ENCODE data around the gene MORF4L1. TPM values are rescaled to one million over a fixed set of nuclear protein-coding genes. Genes with fewer than 3 reads are reported as not detected.

MORF4L1 gene
- total RNA-seq, 1 experiment from 2014 or later, result 428 TPM

DNA sequence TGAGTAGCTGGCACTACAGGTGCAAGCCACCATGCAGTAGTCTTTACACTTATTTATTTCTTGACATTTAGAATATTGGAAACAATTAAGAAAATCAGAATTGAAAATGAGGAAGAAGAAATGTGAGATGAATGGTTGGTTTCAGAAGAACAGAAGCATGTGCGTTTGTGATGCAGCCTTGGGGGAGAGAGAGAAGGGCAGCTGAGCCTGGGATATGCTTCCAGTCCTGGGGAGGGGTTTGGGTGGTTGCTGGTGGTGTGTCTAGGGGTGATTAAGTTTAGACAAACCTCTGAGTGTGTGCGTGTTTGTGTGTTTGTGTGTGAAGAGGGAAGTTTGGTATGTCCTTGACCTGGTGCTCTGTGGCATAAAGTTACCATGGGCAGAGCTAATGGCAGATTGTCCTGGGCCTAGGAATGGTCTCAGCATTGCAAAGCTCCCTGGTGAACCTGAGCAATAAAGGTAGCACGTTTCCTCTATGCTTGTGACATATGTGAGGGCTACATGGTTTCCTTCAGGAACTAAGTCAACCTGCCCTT lies 36.5 kb downstream of the MORF4L1 start:
- TF ChIP-seq EZH2 (IDR thresholded peaks at IDR 0.05; ENCODE audit: borderline replicate concordance, low read depth, low read length, poor library complexity, severe bottlenecking), result no peak
- TF ChIP-seq, protein P1, sequence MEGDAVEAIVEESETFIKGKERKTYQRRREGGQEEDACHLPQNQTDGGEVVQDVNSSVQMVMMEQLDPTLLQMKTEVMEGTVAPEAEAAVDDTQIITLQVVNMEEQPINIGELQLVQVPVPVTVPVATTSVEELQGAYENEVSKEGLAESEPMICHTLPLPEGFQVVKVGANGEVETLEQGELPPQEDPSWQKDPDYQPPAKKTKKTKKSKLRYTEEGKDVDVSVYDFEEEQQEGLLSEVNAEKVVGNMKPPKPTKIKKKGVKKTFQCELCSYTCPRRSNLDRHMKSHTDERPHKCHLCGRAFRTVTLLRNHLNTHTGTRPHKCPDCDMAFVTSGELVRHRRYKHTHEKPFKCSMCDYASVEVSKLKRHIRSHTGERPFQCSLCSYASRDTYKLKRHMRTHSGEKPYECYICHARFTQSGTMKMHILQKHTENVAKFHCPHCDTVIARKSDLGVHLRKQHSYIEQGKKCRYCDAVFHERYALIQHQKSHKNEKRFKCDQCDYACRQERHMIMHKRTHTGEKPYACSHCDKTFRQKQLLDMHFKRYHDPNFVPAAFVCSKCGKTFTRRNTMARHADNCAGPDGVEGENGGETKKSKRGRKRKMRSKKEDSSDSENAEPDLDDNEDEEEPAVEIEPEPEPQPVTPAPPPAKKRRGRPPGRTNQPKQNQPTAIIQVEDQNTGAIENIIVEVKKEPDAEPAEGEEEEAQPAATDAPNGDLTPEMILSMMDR (conservative IDR thresholded peaks at IDR 0.05; ENCODE audit: low read depth, low read length), result no peak
- DNase-seq (ENCODE audit: low spot score), result no peak
- CTCF ChIA-PET, result no interaction called here
- H3K27ac ChIP-seq (ENCODE audit: low read depth, low read length, poor library complexity, severe bottlenecking), result no peak overlapping the region
- intact Hi-C loops (cut with micrococcal nuclease; ENCODE audit: unreplicated experiment), result no loop called here
- H3K36me3 ChIP-seq (ENCODE audit: insufficient read depth, low read length, poor library complexity, severe bottlenecking), result peaks cover 68% of the 10 kb centered on the region
- no peaks in the 10 kb centered on the region for H3K4me1 ChIP-seq (ENCODE audit: insufficient read depth, low read length, poor library complexity, severe bottlenecking)
- no TSS peak for BruUV-seq (replicated peaks)
- POLR2A ChIA-PET (ENCODE audit: low non-redundant PET), result no interaction called here
- no peak overlapping the region for H3K4me3 ChIP-seq (ENCODE audit: low read depth, low read length, poor library complexity, severe bottlenecking)
- H3K27me3 ChIP-seq (replicated peaks; ENCODE audit: insufficient read depth, low read depth, low read length, poor library complexity), result no peaks in the 10 kb centered on the region
- H3K9me3 ChIP-seq (ENCODE audit: low read depth, low read length, poor library complexity, severe bottlenecking), result no peaks in the 10 kb centered on the region

DNA sequence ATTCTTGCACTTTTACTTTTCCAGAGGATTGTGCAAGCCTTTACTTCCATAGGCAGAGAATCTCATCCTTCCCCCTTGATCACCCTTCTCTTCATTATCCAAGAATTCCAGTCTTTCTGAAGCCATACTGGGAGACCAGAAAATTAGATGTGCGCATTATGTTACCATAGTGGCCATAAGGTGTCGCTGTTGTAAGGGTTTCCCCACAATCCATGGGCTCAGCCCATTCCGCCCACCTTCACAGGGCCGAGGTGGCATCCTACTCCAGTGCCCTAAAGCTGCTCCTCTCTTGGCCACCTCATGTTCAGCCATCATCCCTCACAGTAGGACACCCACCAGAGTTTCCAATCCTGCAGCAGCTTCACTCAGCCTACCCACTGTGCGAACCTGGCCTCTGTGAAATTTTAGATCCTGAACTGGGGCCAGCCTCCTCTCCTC lies 37.1 kb downstream of the MORF4L1 start:
- POLR2A ChIA-PET (ENCODE audit: low non-redundant PET), result no interaction called here
- no peak overlapping the region for H3K4me3 ChIP-seq (ENCODE audit: low read depth, low read length, poor library complexity, severe bottlenecking)
- DNase-seq (ENCODE audit: low spot score), result peak; percentile 61
- H3K9me3 ChIP-seq (ENCODE audit: low read depth, low read length, poor library complexity, severe bottlenecking), result no peaks in the 10 kb centered on the region
- no peak overlapping the region for H3K27ac ChIP-seq (ENCODE audit: low read depth, low read length, poor library complexity, severe bottlenecking)
- BruUV-seq (replicated peaks), result no TSS peak
- no peaks in the 10 kb centered on the region for H3K4me1 ChIP-seq (ENCODE audit: insufficient read depth, low read length, poor library complexity, severe bottlenecking)
- no peaks in the 10 kb centered on the region for H3K27me3 ChIP-seq (replicated peaks; ENCODE audit: insufficient read depth, low read depth, low read length, poor library complexity)
- TF ChIP-seq, protein P1 (conservative IDR thresholded peaks at IDR 0.05; ENCODE audit: low read depth, low read length), result peak; percentile 69
- TF ChIP-seq EZH2 (IDR thresholded peaks at IDR 0.05; ENCODE audit: borderline replicate concordance, low read depth, low read length, poor library complexity, severe bottlenecking), result no peak
- intact Hi-C loops (cut with micrococcal nuclease; ENCODE audit: unreplicated experiment), result no loop called here
- peaks cover 68% of the 10 kb centered on the region for H3K36me3 ChIP-seq (ENCODE audit: insufficient read depth, low read length, poor library complexity, severe bottlenecking)
- CTCF ChIA-PET, result interaction anchor here (0.5 kb wide), 1 partner anchor 69 kb away, joined by 3 read pairs; no protein-coding TSS in a partner anchor

DNA sequence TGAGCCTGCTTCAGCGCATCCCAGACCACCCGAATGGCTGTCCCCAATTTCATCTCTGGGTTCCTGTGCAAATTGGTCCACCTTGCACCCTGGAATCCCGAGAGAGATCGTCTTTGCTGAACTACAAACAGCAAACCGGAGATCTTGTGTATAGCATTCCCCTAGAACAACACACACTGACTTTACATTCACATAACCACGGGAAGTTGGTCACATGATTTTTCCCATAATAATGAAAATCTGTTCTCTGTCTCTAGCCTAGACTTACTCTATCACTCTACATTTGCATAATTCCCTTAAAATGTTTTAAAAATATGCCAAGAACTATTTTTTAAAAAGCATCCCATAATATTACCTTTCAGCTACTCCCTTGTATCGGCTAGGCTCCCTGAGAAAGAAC lies 37.6 kb downstream of the MORF4L1 start:
- CTCF ChIA-PET, result interaction anchor here (0.5 kb wide), 1 partner anchor 69 kb away, joined by 3 read pairs; no protein-coding TSS in a partner anchor
- intact Hi-C loops (cut with micrococcal nuclease; ENCODE audit: unreplicated experiment), result no loop called here
- no peak for DNase-seq (ENCODE audit: low spot score)
- no peaks in the 10 kb centered on the region for H3K27me3 ChIP-seq (replicated peaks; ENCODE audit: insufficient read depth, low read depth, low read length, poor library complexity)
- no peaks in the 10 kb centered on the region for H3K9me3 ChIP-seq (ENCODE audit: low read depth, low read length, poor library complexity, severe bottlenecking)
- H3K36me3 ChIP-seq (ENCODE audit: insufficient read depth, low read length, poor library complexity, severe bottlenecking), result peaks cover 64% of the 10 kb centered on the region
- BruUV-seq (replicated peaks), result no TSS peak
- TF ChIP-seq, protein P1 (conservative IDR thresholded peaks at IDR 0.05; ENCODE audit: low read depth, low read length), result no peak
- TF ChIP-seq EZH2 (IDR thresholded peaks at IDR 0.05; ENCODE audit: borderline replicate concordance, low read depth, low read length, poor library complexity, severe bottlenecking), result no peak
- no peak overlapping the region for H3K4me3 ChIP-seq (ENCODE audit: low read depth, low read length, poor library complexity, severe bottlenecking)
- POLR2A ChIA-PET (ENCODE audit: low non-redundant PET), result no interaction called here
- H3K4me1 ChIP-seq (ENCODE audit: insufficient read depth, low read length, poor library complexity, severe bottlenecking), result no peaks in the 10 kb centered on the region
- H3K27ac ChIP-seq (ENCODE audit: low read depth, low read length, poor library complexity, severe bottlenecking), result no peak overlapping the region
